Psoas muscle (tissue), 8 donors: ENCODE data around the gene HS1BP3. TPM values are rescaled to one million over a fixed set of nuclear protein-coding genes. Genes with fewer than 3 reads are reported as not detected.
A peak's percentile ranks its signal among the peaks of the same experiment; 100 is the strongest.

Source experiments
- ATAC-seq, 4 donors: fragments of 200-7000 bp; cut with Tn5 transposase; one replicate each; pipeline ENCODE4 v1.9.1; 2020; ENCODE audit warnings: moderate library complexity in 3 of 4, mild to moderate bottlenecking in 2 of 4
- DNase-seq, 2 donors: peaks; one replicate each; pipeline ENCODE4 v3.0.0-alpha.2; 2020
- H3K27ac ChIP-seq: fragments of 200-600 bp; one replicate; pipeline ENCODE4 v1.8.0; 2022
- H3K27me3 ChIP-seq, 3 donors: fragments of 200-600 bp in 1 of 3; one replicate each; pipeline versions ENCODE4 v1.6.1 to v1.8.0; 2013 to 2022; ENCODE audit warnings: low read length in 2 of 3, mild to moderate bottlenecking in 2 of 3, moderate library complexity in 1 of 3; ENCODE audit not compliant: insufficient read depth in 3 of 3
- H3K36me3 ChIP-seq, 2 donors: fragments of 200-600 bp in 1 of 2; one replicate each; pipeline versions ENCODE4 v1.6.1 to v1.8.0; 2013 to 2022; ENCODE audit warnings: low read depth in 1 of 2, mild to moderate bottlenecking in 1 of 2, moderate library complexity in 1 of 2; ENCODE audit not compliant: insufficient read depth in 1 of 2
- H3K4me1 ChIP-seq: fragments of 200-600 bp; one replicate; pipeline ENCODE4 v1.8.0; 2022
- H3K4me3 ChIP-seq: fragments of 200-600 bp; one replicate; pipeline ENCODE4 v1.8.0; 2022; ENCODE audit warnings: mild to moderate bottlenecking
- H3K9me3 ChIP-seq: fragments of 200-600 bp; one replicate; pipeline ENCODE4 v1.8.0; 2022
- WGBS, 3 donors: extraction: QIAGEN DNeasy Blood & Tissue Kit; methylation state at CpG; one replicate each; pipeline versions ENCODE4 v1.1.6 to v1.1.7; 2013; 5-methylcytosine and 5-hydroxymethylcytosine counted together
- intact Hi-C, 2 donors: fragments of 100-400 bp; cut with DNase I; formaldehyde crosslinking; loops; one replicate each; pipeline versions ENCODE4 v1.11.0 to v1.14.2; 2022
- polyA plus RNA-seq, 3 donors: library from polyadenylated mRNA; stranded (reverse); fragments of 200-250 nt; gene quantifications; one replicate each; pipeline ENCODE4 v1.2.3, GENCODE V29; 2013
- total RNA-seq, 4 donors: library from RNA; stranded (reverse); fragmentation: NEBNext Ultra II Directional in 2 of 4; extraction: Animal tissue kit (Norgen Biotek cat#: 25700) in 2 of 4; gene quantifications; one replicate each; pipeline versions ENCODE4 v1.2.1 to v1.2.4, GENCODE V29; 2021 to 2023
- TF ChIP-seq, protein P1 (sequence below): fragments of 200-600 bp; IDR thresholded peaks from one replicate; pipeline ENCODE4 v1.8.0; 2022; ENCODE audit warnings: antibody characterized with exemption
- donor health status: healthy with polysubstance abuse.
- donor health status: DM: no; HTN: no; CAD: no; lungs with moderate emphysema.
- donor health status: Bipolar disorder and iron deficiency.
- donor health status: healthy.
- donor health status: DM: yes; HTN: yes; CAD: no.
- donor health status: DM: no; HTN: no; CAD: no.
- donor health status: DM: no; HTN: no; CAD: no.
- donor health status: DM: yes; HTN: yes; CAD: no.

Gene HS1BP3
- total and polyA plus RNA-seq, 7 donors, result 9.2 to 20.6 (median 12.1) TPM

DNA sequence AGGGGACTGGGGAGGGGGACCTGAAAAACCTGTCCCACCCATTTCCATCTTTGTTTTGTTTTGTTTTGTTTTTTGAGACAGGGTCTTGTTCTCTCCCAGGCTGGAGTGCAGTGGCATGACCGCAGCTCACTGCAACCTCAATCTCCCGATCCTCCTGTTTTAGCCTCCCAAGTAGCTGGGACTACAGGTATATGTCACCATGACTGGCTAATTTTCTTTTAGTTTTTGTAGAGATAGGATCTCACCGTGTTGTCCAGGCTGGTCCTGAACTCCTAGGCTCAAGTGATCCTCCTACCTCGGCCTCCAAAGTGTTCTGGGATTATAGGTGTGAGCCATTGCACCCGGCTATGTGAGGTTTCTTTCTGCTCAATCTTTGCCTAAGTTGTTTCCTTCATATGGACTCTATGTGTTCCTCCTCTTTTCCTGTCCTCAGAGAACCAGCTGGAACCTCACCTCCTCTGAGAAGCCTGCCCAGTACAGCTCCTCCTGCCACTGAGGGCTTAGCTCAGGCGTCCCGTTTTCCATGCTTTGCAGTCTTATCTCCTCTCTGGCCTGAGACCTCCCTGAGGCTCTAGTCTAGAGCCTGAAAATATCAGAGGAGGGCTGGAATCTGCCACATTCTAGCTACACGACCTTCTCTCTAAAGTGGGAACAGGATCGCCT is 74.8 kb downstream of the HS1BP3 start:
- no peak for DNase-seq
- WGBS, 3 donors, result 93 to 96% (median 94%) methylated on average over 9 of the region's 9 CpGs
- Histone ChIP-seq H3K4me1 (peaks cover 44% of the 10 kb centered on the region), H3K4me3 (no peak overlapping the region), H3K27me3 (no peaks in the 10 kb centered on the region), H3K27ac (no peak overlapping the region), H3K36me3 (no peaks in the 10 kb centered on the region), H3K9me3 (no peaks in the 10 kb centered on the region)
- intact Hi-C loops, result no loop called here
- ATAC-seq, result no peak
- TF ChIP-seq, protein P1, sequence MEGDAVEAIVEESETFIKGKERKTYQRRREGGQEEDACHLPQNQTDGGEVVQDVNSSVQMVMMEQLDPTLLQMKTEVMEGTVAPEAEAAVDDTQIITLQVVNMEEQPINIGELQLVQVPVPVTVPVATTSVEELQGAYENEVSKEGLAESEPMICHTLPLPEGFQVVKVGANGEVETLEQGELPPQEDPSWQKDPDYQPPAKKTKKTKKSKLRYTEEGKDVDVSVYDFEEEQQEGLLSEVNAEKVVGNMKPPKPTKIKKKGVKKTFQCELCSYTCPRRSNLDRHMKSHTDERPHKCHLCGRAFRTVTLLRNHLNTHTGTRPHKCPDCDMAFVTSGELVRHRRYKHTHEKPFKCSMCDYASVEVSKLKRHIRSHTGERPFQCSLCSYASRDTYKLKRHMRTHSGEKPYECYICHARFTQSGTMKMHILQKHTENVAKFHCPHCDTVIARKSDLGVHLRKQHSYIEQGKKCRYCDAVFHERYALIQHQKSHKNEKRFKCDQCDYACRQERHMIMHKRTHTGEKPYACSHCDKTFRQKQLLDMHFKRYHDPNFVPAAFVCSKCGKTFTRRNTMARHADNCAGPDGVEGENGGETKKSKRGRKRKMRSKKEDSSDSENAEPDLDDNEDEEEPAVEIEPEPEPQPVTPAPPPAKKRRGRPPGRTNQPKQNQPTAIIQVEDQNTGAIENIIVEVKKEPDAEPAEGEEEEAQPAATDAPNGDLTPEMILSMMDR, result no peak

- no peak overlapping the region for H3K4me3 ChIP-seq
- TF ChIP-seq, protein P1, result no peak
- intact Hi-C loops, result no loop called here
- DNase-seq (no peak), ATAC-seq (no peak)
- H3K27ac ChIP-seq, result peak overlapping the region; percentile 31
- peaks cover 44% of the 10 kb centered on the region for H3K4me1 ChIP-seq
- no peaks in the 10 kb centered on the region for H3K9me3 ChIP-seq
- no peaks in the 10 kb centered on the region for H3K36me3 ChIP-seq
- no peaks in the 10 kb centered on the region for H3K27me3 ChIP-seq
- WGBS, 3 donors, result 65 to 78% (median 66%) methylated on average over 5 of the region's 5 CpGs
These were observed 75.5 kb downstream of the HS1BP3 start for GRCh38 chr2:20575414-20575813.

- Histone ChIP-seq H3K27ac (peak overlapping the region; percentile 46), H3K4me3 (no peak overlapping the region), H3K36me3 (no peaks in the 10 kb centered on the region), H3K27me3 (no peaks in the 10 kb centered on the region), H3K9me3 (no peaks in the 10 kb centered on the region), H3K4me1 (peaks cover 41% of the 10 kb centered on the region)
- intact Hi-C loops, result no loop called here
- DNase-seq, result no peak
- 75 to 88% (median 79%) methylated on average over 6 of the region's 6 CpGs for WGBS, 3 donors
- TF ChIP-seq, protein P1, result no peak
- ATAC-seq, result no peak
These were observed 76.0 kb downstream of the HS1BP3 start for GRCh38 chr2:20574930-20575329.

- DNase-seq (no peak), ATAC-seq (no peak)
- intact Hi-C loops, result no loop called here
- Histone ChIP-seq H3K9me3 (no peaks in the 10 kb centered on the region), H3K27me3 (no peaks in the 10 kb centered on the region), H3K27ac (peak overlapping the region; percentile 46), H3K36me3 (no peaks in the 10 kb centered on the region), H3K4me1 (peaks cover 37% of the 10 kb centered on the region), H3K4me3 (no peak overlapping the region)
- WGBS, 3 donors, result 84 to 90% (median 88%) methylated on average over 5 of the region's 5 CpGs
- TF ChIP-seq, protein P1, result no peak
These were observed 76.4 kb downstream of the HS1BP3 start for GRCh38 chr2:20574423-20574911.
